Astrocyte (in vitro differentiated cells and primary cell): ENCODE data around the gene KCNQ1OT1. TPM values are rescaled to one million over a fixed set of nuclear protein-coding genes. Genes with fewer than 3 reads are reported as not detected.

Experiments
- DNase-seq: peaks from one replicate; pipeline ENCODE4 v3.0.0-alpha.2; 2010; ENCODE audit warnings: low read depth
- FAIRE-seq: peaks from 2 replicates; lab custom pipeline; 2011; peaks lifted over from hg19 to GRCh38; lab: Jason Lieb, UNC
- H2AFZ ChIP-seq: 2 replicates; pipeline ENCODE4 v1.6.0; 2012; ENCODE audit warnings: low read depth, low read length, inconsistent platforms
- H3K27ac ChIP-seq: 2 replicates; pipeline ENCODE4 v1.5.1; 2011; ENCODE audit warnings: low read depth, low read length, inconsistent platforms
- H3K27me3 ChIP-seq: 2 replicates; pipeline ENCODE4 v1.6.0; 2011; ENCODE audit warnings: low read length, inconsistent platforms; ENCODE audit not compliant: insufficient read depth
- H3K36me3 ChIP-seq: 2 replicates; pipeline ENCODE4 v1.5.1; 2011; ENCODE audit warnings: low read length, inconsistent platforms; ENCODE audit not compliant: insufficient read depth
- H3K4me1 ChIP-seq: 2 replicates; pipeline ENCODE4 v1.5.1; 2011; ENCODE audit warnings: low read length, inconsistent platforms; ENCODE audit not compliant: insufficient read depth
- H3K4me2 ChIP-seq: 2 replicates; pipeline ENCODE4 v1.6.0; 2012; ENCODE audit warnings: low read length, inconsistent platforms
- H3K4me3 ChIP-seq: 2 replicates; pipeline ENCODE4 v1.5.1; 2011; ENCODE audit warnings: low read depth, mild to moderate bottlenecking, low read length, inconsistent platforms; ENCODE audit not compliant: insufficient read depth
- H3K79me2 ChIP-seq: 2 replicates; pipeline ENCODE4 v1.6.0; 2012; ENCODE audit warnings: mild to moderate bottlenecking, low read length, inconsistent platforms; ENCODE audit not compliant: insufficient read depth
- H3K9ac ChIP-seq: 2 replicates; pipeline ENCODE4 v1.6.0; 2012; ENCODE audit warnings: mild to moderate bottlenecking, low read length, inconsistent platforms
- H3K9me3 ChIP-seq: 2 replicates; pipeline ENCODE4 v1.5.1; 2012; ENCODE audit warnings: low read depth, mild to moderate bottlenecking, low read length, inconsistent platforms; ENCODE audit not compliant: insufficient read depth
- H4K20me1 ChIP-seq: 2 replicates; pipeline ENCODE4 v1.6.0; 2012; ENCODE audit warnings: low read length, inconsistent platforms; ENCODE audit not compliant: insufficient read depth
- H3K27ac Mint-ChIP-seq: one replicate; pipeline ENCODE4 v1.8.0; 2021; ENCODE audit warnings: mild to moderate bottlenecking, mixed read lengths; ENCODE audit not compliant: unreplicated experiment
- H3K27me3 Mint-ChIP-seq: one replicate; pipeline ENCODE4 v1.8.0; 2021; ENCODE audit warnings: low read depth, mixed read lengths; ENCODE audit not compliant: unreplicated experiment
- H3K36me3 Mint-ChIP-seq: one replicate; pipeline ENCODE4 v1.8.0; 2021; ENCODE audit warnings: low read depth, mixed read lengths; ENCODE audit not compliant: unreplicated experiment
- H3K4me1 Mint-ChIP-seq: one replicate; pipeline ENCODE4 v1.8.0; 2021; ENCODE audit warnings: low read depth, mixed read lengths; ENCODE audit not compliant: unreplicated experiment
- H3K4me3 Mint-ChIP-seq: one replicate; pipeline ENCODE4 v1.8.0; 2021; ENCODE audit warnings: mild to moderate bottlenecking, moderate library complexity, mixed read lengths; ENCODE audit not compliant: unreplicated experiment
- H3K9me3 Mint-ChIP-seq: one replicate; pipeline ENCODE4 v1.8.0; 2021; ENCODE audit warnings: mild to moderate bottlenecking, mixed read lengths; ENCODE audit not compliant: unreplicated experiment
- CTCF ChIP-seq: IDR thresholded peaks from 2 replicates; pipeline ENCODE4 v1.5.1; 2011; ENCODE audit warnings: low read depth, mild to moderate bottlenecking, inconsistent platforms, low read length, moderate library complexity; ENCODE audit not compliant: insufficient read depth
- EZH2 ChIP-seq: IDR thresholded peaks from 2 replicates; pipeline ENCODE4 v1.6.1; 2012; ENCODE audit warnings: mild to moderate bottlenecking, low read length, inconsistent platforms; ENCODE audit not compliant: insufficient read depth
- total RNA-seq: library from RNA; stranded (reverse); gene quantifications from 2 replicates; pipeline ENCODE4 v1.2.1, GENCODE V29; 2021

KCNQ1OT1 gene
- total RNA-seq, 1 donor from 2014 or later: 2.5 TPM

DNA sequence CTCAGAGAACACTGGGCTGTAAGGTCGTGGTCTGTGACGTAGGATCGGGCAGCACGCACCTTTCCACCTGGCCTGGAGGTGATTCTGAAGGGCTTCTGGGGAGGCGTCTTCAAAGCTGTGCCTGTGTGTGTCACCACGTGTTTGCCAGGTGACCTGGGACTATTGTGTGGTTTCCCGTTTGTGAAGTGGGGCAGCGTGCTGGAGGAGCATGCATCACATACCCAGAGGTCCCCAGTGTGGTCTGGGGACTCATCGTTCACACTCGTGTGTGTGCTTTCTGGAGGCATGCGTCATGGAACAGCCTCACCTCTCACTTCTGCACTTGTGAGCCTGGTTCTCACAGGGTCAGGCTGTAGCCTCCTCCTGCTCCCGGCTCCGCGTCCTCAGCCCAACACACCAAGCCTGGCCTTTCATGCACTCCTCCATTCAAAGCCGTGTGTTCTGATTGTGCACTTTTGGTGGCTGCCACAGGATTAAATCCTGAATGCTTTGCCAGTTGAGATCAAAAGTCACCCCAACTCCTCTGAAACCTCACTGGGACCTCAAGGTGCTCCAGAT is 106.3 kb downstream of the KCNQ1OT1 start:
- TF ChIP-seq CTCF: no peak
- no peak for TF ChIP-seq EZH2
- H2AFZ ChIP-seq: no peak overlapping the region

GRCh38 chr11:2592559-2593392 is 107.0 kb downstream of the KCNQ1OT1 start:
- Histone ChIP-seq H3K79me2 (no peaks in the 10 kb centered on the region), H3K36me3 (no peaks in the 10 kb centered on the region), H3K4me2 (no peak overlapping the region), H2AFZ (no peak overlapping the region), H3K27me3 (peaks cover 29% of the 10 kb centered on the region), H3K9me3 (peaks cover 4% of the 10 kb centered on the region), H4K20me1 (no peaks in the 10 kb centered on the region), H3K4me1 (no peaks in the 10 kb centered on the region), H3K27ac (no peak overlapping the region), H3K4me3 (no peak overlapping the region), H3K9ac (no peak overlapping the region)
- Mint-ChIP-seq H3K9me3 (peaks cover 17% of the 10 kb centered on the region), H3K4me3 (no peak overlapping the region), H3K36me3 (no peaks in the 10 kb centered on the region), H3K27me3 (peaks cover 68% of the 10 kb centered on the region), H3K27ac (no peak overlapping the region), H3K4me1 (no peaks in the 10 kb centered on the region)
- TF ChIP-seq EZH2 (no peak), CTCF (no peak)
- FAIRE-seq: no peak
- DNase-seq: no peak

More for the DNA sequence above, 106.3 kb downstream of the KCNQ1OT1 start:
- Mint-ChIP-seq H3K36me3 (no peaks in the 10 kb centered on the region), H3K4me1 (no peaks in the 10 kb centered on the region), H3K27me3 (peaks cover 65% of the 10 kb centered on the region), H3K27ac (no peak overlapping the region), H3K4me3 (no peak overlapping the region), H3K9me3 (peaks cover 23% of the 10 kb centered on the region)
- Histone ChIP-seq H3K36me3 (no peaks in the 10 kb centered on the region), H3K27ac (no peak overlapping the region), H3K79me2 (no peaks in the 10 kb centered on the region), H3K9ac (no peak overlapping the region), H3K27me3 (peaks cover 29% of the 10 kb centered on the region), H3K4me2 (no peak overlapping the region), H3K4me3 (no peak overlapping the region), H3K4me1 (no peaks in the 10 kb centered on the region), H3K9me3 (peaks cover 4% of the 10 kb centered on the region), H4K20me1 (no peaks in the 10 kb centered on the region)
- DNase-seq (no peak), FAIRE-seq (no peak)

DNA sequence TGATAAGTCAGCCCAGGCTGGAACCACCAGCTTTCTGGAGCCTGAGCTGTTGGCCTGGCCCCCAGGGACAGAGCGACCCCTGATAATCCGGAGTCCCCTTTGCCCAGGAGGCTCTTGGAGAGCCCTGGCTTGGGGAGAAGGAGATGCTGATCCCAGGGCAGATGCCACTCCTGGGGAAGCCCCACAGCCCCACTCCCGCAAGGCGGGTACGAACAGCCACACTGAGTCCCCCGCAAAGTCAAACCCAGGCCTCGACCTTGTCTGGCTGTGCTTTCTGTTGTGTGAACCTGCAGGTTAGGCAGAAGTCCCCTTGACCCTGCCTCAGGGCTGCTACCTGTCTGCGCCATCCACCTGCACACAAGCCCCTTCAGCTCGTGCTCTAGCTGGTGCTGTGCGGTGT is 108.0 kb downstream of the KCNQ1OT1 start:
- Mint-ChIP-seq H3K9me3 (peaks cover 8% of the 10 kb centered on the region), H3K36me3 (no peaks in the 10 kb centered on the region), H3K4me3 (no peak overlapping the region), H3K27me3 (peaks cover 69% of the 10 kb centered on the region), H3K27ac (no peak overlapping the region), H3K4me1 (no peaks in the 10 kb centered on the region)
- Histone ChIP-seq H3K79me2 (no peaks in the 10 kb centered on the region), H3K27ac (no peak overlapping the region), H3K4me2 (no peak overlapping the region), H3K9ac (no peak overlapping the region), H3K9me3 (peaks cover 2% of the 10 kb centered on the region), H2AFZ (no peak overlapping the region), H3K27me3 (peaks cover 26% of the 10 kb centered on the region), H3K36me3 (no peaks in the 10 kb centered on the region), H3K4me1 (no peaks in the 10 kb centered on the region), H3K4me3 (no peak overlapping the region), H4K20me1 (no peaks in the 10 kb centered on the region)
- no peak for TF ChIP-seq EZH2
- no peak for TF ChIP-seq CTCF
- DNase-seq (no peak), FAIRE-seq (no peak)
